OCI-LY3 (cell line): ENCODE measurements around the gene DPYSL4.

Experiments
- H2AFZ ChIP-seq: fragments of 200-600, 300-600 bp; shearing (Covaris generic); 2 replicates; pipeline ENCODE4 v1.6.0; 2014; ENCODE audit warnings: antibody characterized with exemption, low read depth, low read length
- H3K27ac ChIP-seq: fragments of 200-600, 300-600 bp; sonication (generic); 2 replicates; pipeline ENCODE4 v1.5.1; 2014; ENCODE audit warnings: mild to moderate bottlenecking, low read length, moderate library complexity, mixed read lengths
- H3K27me3 ChIP-seq: fragments of 200-600, 300-600 bp; sonication (generic); 2 replicates; pipeline ENCODE4 v1.6.1; 2014; ENCODE audit warnings: low read depth, low read length, mixed read lengths
- H3K36me3 ChIP-seq: fragments of 200-600, 300-600 bp; sonication (generic); replicated peaks from 2 replicates; pipeline ENCODE3; 2014; ENCODE audit warnings: low read depth, low read length, mixed read lengths
- H3K4me1 ChIP-seq: fragments of 300-600, 200-600 bp; sonication (generic); 2 replicates; pipeline ENCODE4 v1.6.1; 2014; ENCODE audit warnings: low read length, mixed read lengths
- H3K4me2 ChIP-seq: fragments of 200-600, 300-600 bp; sonication (generic); 2 replicates; pipeline ENCODE4 v1.6.1; 2014; ENCODE audit warnings: low read length, mixed read lengths
- H3K4me3 ChIP-seq: fragments of 300-600, 200-600 bp; sonication (generic); 2 replicates; pipeline ENCODE4 v1.5.1; 2014; ENCODE audit warnings: antibody characterized with exemption, mild to moderate bottlenecking, low read length, moderate library complexity
- H3K79me2 ChIP-seq: fragments of 300-600, 200-600 bp; shearing (Covaris generic); 2 replicates; pipeline ENCODE4 v1.6.1; 2014; ENCODE audit warnings: mild to moderate bottlenecking, low read length, mixed read lengths
- H3K9ac ChIP-seq: fragments of 300-600, 200-600 bp; shearing (Covaris generic); 2 replicates; pipeline ENCODE4 v1.6.0; 2014; ENCODE audit warnings: mild to moderate bottlenecking, low read length, moderate library complexity
- H3K9me3 ChIP-seq: fragments of 200-600, 300-600 bp; shearing (Covaris generic); 2 replicates; pipeline ENCODE4 v1.6.1; 2014; ENCODE audit warnings: low read length, mixed read lengths; ENCODE audit not compliant: insufficient read depth
- H4K20me1 ChIP-seq: fragments of 200-600, 300-600 bp; sonication (generic); 2 replicates; pipeline ENCODE4 v1.6.1; 2016; ENCODE audit warnings: low read length, mixed read lengths; ENCODE audit not compliant: insufficient read depth
- EZH2phosphoT487 ChIP-seq: fragments of 200-600 bp; shearing (Covaris generic); IDR thresholded peaks from 2 replicates; pipeline ENCODE4 v1.6.1; 2018; ENCODE audit warnings: antibody characterized with exemption, mixed run types, low read depth
- TF ChIP-seq, protein P1 (sequence below): fragments of 200-600, 300-600 bp; sonication (generic); IDR thresholded peaks from 2 replicates; pipeline ENCODE4 v1.5.1; 2014; ENCODE audit warnings: antibody characterized with exemption, low read length, low read depth

Gene DPYSL4

GRCh38 chr10:132223611-132224342 lies 37.0 kb downstream of the DPYSL4 start:
- no peak overlapping the region for H3K9ac ChIP-seq

GRCh38 chr10:132224343-132225072 lies 37.8 kb downstream of the DPYSL4 start:
- Histone ChIP-seq H3K36me3 (no peaks in the 10 kb centered on the region), H3K4me2 (no peak overlapping the region), H2AFZ (no peak overlapping the region), H3K4me3 (no peak overlapping the region), H3K79me2 (no peaks in the 10 kb centered on the region), H3K27ac (no peak overlapping the region), H3K9me3 (no peaks in the 10 kb centered on the region), H3K9ac (no peak overlapping the region), H3K4me1 (no peaks in the 10 kb centered on the region), H3K27me3 (no peaks in the 10 kb centered on the region), H4K20me1 (no peaks in the 10 kb centered on the region)
- TF ChIP-seq, protein P1, sequence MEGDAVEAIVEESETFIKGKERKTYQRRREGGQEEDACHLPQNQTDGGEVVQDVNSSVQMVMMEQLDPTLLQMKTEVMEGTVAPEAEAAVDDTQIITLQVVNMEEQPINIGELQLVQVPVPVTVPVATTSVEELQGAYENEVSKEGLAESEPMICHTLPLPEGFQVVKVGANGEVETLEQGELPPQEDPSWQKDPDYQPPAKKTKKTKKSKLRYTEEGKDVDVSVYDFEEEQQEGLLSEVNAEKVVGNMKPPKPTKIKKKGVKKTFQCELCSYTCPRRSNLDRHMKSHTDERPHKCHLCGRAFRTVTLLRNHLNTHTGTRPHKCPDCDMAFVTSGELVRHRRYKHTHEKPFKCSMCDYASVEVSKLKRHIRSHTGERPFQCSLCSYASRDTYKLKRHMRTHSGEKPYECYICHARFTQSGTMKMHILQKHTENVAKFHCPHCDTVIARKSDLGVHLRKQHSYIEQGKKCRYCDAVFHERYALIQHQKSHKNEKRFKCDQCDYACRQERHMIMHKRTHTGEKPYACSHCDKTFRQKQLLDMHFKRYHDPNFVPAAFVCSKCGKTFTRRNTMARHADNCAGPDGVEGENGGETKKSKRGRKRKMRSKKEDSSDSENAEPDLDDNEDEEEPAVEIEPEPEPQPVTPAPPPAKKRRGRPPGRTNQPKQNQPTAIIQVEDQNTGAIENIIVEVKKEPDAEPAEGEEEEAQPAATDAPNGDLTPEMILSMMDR = no peak
- no peak for TF ChIP-seq EZH2phosphoT487

More at GRCh38 chr10:132223611-132224342, 37.0 kb downstream of the DPYSL4 start:
- Histone ChIP-seq H3K4me2 (no peak overlapping the region), H3K79me2 (no peaks in the 10 kb centered on the region), H3K4me1 (no peaks in the 10 kb centered on the region), H3K36me3 (no peaks in the 10 kb centered on the region), H3K9me3 (no peaks in the 10 kb centered on the region), H3K27ac (no peak overlapping the region), H2AFZ (no peak overlapping the region), H4K20me1 (no peaks in the 10 kb centered on the region), H3K27me3 (no peaks in the 10 kb centered on the region), H3K4me3 (no peak overlapping the region)
- TF ChIP-seq, protein P1 = no peak
- TF ChIP-seq EZH2phosphoT487 = no peak

DNA sequence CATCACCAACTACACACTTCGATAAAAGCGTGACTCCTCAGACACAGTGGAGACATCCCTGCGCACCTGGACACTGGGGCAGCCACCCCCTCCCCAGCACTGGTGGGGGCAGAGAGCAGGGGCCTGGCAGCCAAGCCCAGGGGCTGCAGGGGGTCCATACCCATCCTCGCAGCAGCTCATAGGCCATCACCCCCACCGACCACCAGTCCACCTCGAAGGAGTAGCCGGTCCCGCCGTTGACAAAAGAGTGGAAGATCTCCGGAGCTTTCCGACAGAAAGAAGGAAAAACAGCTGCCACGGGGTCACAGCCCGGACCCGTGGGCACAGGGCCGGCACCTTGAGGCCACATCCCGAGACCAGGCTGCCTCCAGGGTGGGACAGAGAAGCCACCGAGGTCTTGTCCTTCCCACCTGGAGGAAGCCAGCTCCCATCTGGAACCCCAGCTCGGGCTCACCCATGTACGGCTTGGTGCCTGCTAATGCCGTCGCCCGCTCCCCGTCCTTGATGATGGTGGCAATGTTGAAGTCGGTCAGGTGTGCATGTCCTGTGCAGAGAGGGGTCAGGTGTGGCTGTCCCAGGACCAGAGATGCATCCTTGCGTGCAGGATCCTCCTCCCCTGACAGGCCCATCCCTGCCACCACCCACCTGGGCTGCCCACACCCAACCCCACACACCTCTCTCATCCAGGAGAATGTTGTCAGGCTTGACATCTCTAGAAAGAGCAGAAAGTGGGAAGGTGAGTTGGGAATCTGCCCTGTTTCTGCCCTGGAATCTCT lies 38.5 kb downstream of the DPYSL4 start:
- no peaks in the 10 kb centered on the region for H3K79me2 ChIP-seq

More for the DNA sequence above, 38.5 kb downstream of the DPYSL4 start:
- Histone ChIP-seq H3K9ac (no peak overlapping the region), H3K27me3 (no peaks in the 10 kb centered on the region), H4K20me1 (no peaks in the 10 kb centered on the region), H3K4me2 (no peak overlapping the region), H3K4me1 (no peaks in the 10 kb centered on the region; the same call in 1 of the 2 replicates), H3K36me3 (no peaks in the 10 kb centered on the region), H3K4me3 (no peak overlapping the region), H3K9me3 (no peaks in the 10 kb centered on the region), H3K27ac (no peak overlapping the region), H2AFZ (no peak overlapping the region)
- TF ChIP-seq, protein P1 = no peak
- no peak for TF ChIP-seq EZH2phosphoT487
